A549 (cell line): ENCODE data around the gene UCHL5.

Experiments used
- CBX8 ChIP-seq: fragments of 200-600 bp; sonication (generic); IDR thresholded peaks from 2 replicates; pipeline ENCODE4 v1.6.1; 2016
- HOXB13 ChIP-seq: fragments of 250-450 bp; sonication (Bioruptor Pico); IDR thresholded peaks from 2 replicates; pipeline ENCODE4 v1.5.0; 2020; ENCODE audit warnings: low read depth, mild to moderate bottlenecking, moderate library complexity
- JUN ChIP-seq, 2 experiments: fragments of >200 bp; sonication (Bioruptor Twin); formaldehyde crosslinking; IDR thresholded peaks; 2 replicates in 1 of 2; 3 replicates in 1 of 2; pipeline ENCODE4 v1.6.1; 2016 to 2017
- MAFK ChIP-seq: fragments of 450-650 bp; IDR thresholded peaks from 2 replicates; pipeline ENCODE4 v1.6.1; 2014; ENCODE audit not compliant: partially characterized antibody
- MAZ ChIP-seq: fragments of 150-350 bp; IDR thresholded peaks from 2 replicates; pipeline ENCODE4 v1.6.1; 2014; ENCODE audit warnings: antibody characterized with exemption, low read depth, low read length, borderline replicate concordance
- POLR2A ChIP-seq: IDR thresholded peaks from 2 replicates; pipeline ENCODE4 v1.6.1; 2012; ENCODE audit warnings: mild to moderate bottlenecking, low read length
- RAD21 ChIP-seq, 2 experiments: fragments of >200 bp in 1 of 2; sonication (Bioruptor Twin) in 1 of 2; formaldehyde crosslinking in 1 of 2; IDR thresholded peaks in 1 of 2; conservative IDR thresholded peaks in 1 of 2; 2 replicates in 1 of 2; 3 replicates in 1 of 2; pipeline ENCODE4 v1.6.1; 2012 to 2018; ENCODE audit warnings: inconsistent platforms in 1 of 2
- SMC3 ChIP-seq: fragments of >200 bp; sonication (Bioruptor Twin); formaldehyde crosslinking; IDR thresholded peaks from 3 replicates; pipeline ENCODE4 v1.6.1; 2018; ENCODE audit warnings: inconsistent platforms
- SREBF2 ChIP-seq: fragments of 450-650 bp; IDR thresholded peaks from 2 replicates; pipeline ENCODE4 v1.6.1; 2014; ENCODE audit warnings: mild to moderate bottlenecking, moderate library complexity
- TF ChIP-seq, protein P1 (sequence below): fragments of >200 bp; sonication (Bioruptor Twin); formaldehyde crosslinking; IDR thresholded peaks from 3 replicates; pipeline ENCODE4 v1.5.1; 2016

DNA sequence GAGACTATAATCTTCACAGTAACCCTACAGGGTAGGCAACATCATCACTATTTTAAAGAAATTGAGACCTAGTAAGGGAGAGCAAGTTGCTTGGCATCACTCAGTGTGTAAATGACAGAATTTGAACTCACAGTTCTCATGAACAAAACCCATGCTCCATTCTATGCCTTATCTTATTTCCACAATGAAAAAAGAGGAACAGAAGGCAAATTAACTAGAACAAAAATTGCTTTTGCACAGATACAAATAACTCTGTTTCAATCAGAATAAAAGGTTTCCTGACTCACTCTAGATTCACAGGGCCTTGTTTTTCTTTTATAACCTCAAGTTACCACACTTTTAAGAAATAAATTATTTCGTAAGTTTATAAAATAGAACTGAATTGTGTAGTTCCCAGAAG is 90.1 kb downstream of the UCHL5 start:
- TF ChIP-seq CBX8 (no peak), POLR2A (no peak), RAD21 (conservative IDR thresholded peaks at IDR 0.05 in 1 of 2, IDR thresholded peaks at IDR 0.05 in 1 of 2) (no peak), SMC3 (no peak), MAFK (no peak), JUN (IDR thresholded peaks at IDR 0.05) (no peak), MAZ (no peak), SREBF2 (no peak), HOXB13 (CRISPR knock-in tag) (no peak)
- TF ChIP-seq, protein P1, sequence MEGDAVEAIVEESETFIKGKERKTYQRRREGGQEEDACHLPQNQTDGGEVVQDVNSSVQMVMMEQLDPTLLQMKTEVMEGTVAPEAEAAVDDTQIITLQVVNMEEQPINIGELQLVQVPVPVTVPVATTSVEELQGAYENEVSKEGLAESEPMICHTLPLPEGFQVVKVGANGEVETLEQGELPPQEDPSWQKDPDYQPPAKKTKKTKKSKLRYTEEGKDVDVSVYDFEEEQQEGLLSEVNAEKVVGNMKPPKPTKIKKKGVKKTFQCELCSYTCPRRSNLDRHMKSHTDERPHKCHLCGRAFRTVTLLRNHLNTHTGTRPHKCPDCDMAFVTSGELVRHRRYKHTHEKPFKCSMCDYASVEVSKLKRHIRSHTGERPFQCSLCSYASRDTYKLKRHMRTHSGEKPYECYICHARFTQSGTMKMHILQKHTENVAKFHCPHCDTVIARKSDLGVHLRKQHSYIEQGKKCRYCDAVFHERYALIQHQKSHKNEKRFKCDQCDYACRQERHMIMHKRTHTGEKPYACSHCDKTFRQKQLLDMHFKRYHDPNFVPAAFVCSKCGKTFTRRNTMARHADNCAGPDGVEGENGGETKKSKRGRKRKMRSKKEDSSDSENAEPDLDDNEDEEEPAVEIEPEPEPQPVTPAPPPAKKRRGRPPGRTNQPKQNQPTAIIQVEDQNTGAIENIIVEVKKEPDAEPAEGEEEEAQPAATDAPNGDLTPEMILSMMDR = no peak
